ENCODE measurements around the gene MDFI. TPM values are rescaled to one million over a fixed set of nuclear protein-coding genes. Genes with fewer than 3 reads are reported as not detected.

The MDFI gene
- total RNA-seq, 1 experiment from 2014 or later, result 19.4 TPM

DNA sequence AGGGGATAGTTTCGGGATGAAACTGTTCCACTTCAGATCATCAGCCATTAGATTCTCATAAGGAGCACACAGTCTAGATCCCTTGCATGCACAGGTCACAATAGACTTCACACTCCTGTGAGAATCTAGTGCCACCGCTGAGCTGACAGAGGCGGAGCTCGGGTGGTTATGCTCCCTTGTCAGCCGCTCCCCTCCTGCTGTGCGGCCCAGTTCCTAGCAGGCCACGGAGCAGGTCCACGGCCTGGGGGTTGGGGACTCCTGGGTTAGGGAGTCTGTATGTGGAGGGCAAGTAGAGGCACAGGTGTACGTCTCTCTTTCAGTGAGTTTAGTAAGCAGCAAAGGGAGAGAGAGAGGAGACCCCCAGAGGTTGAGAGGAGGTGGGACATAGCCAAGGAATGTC lies 30.5 kb upstream of the MDFI start:
- BruUV-seq (replicated peaks), result no TSS peak
- Histone ChIP-seq H3K4me3 (no peak overlapping the region), H3F3A (ENCODE audit: insufficient read depth, low read depth) (peaks cover under 1% of the 10 kb centered on the region; the same call in 1 of the 2 replicates), H3K27ac (no peak overlapping the region), H3K9me3 (ENCODE audit: insufficient read depth, low read depth) (no peaks in the 10 kb centered on the region), H3K27me3 (ENCODE audit: insufficient read depth, low read depth) (no peaks in the 10 kb centered on the region), H3K4me2 (no peak overlapping the region), H3K9me2 (ENCODE audit: insufficient read depth) (no peaks in the 10 kb centered on the region), H3K4me1 (replicated peaks; ENCODE audit: insufficient read depth) (no peaks in the 10 kb centered on the region), H3K79me2 (ENCODE audit: low read depth) (no peaks in the 10 kb centered on the region), H4K20me1 (ENCODE audit: insufficient read depth) (no peaks in the 10 kb centered on the region), H2AFZ (no peak overlapping the region), H3K36me3 (ENCODE audit: low read depth) (no peaks in the 10 kb centered on the region)
- intact Hi-C loops (cut with micrococcal nuclease; ENCODE audit: unreplicated experiment), result no loop called here
- TF ChIP-seq, protein P1, sequence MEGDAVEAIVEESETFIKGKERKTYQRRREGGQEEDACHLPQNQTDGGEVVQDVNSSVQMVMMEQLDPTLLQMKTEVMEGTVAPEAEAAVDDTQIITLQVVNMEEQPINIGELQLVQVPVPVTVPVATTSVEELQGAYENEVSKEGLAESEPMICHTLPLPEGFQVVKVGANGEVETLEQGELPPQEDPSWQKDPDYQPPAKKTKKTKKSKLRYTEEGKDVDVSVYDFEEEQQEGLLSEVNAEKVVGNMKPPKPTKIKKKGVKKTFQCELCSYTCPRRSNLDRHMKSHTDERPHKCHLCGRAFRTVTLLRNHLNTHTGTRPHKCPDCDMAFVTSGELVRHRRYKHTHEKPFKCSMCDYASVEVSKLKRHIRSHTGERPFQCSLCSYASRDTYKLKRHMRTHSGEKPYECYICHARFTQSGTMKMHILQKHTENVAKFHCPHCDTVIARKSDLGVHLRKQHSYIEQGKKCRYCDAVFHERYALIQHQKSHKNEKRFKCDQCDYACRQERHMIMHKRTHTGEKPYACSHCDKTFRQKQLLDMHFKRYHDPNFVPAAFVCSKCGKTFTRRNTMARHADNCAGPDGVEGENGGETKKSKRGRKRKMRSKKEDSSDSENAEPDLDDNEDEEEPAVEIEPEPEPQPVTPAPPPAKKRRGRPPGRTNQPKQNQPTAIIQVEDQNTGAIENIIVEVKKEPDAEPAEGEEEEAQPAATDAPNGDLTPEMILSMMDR (conservative IDR thresholded peaks at IDR 0.05), result no peak
- TF ChIP-seq EZH2 (IDR thresholded peaks at IDR 0.05; ENCODE audit: low read depth), result no peak
- no peak for DNase-seq
- ChIA-PET POLR2A (ENCODE audit: unreplicated experiment) (interaction anchor here (0.6 kb wide), 1 partner anchor 11 kb away, joined by 5 read pairs; no protein-coding TSS in a partner anchor), CTCF (no interaction called here)

DNA sequence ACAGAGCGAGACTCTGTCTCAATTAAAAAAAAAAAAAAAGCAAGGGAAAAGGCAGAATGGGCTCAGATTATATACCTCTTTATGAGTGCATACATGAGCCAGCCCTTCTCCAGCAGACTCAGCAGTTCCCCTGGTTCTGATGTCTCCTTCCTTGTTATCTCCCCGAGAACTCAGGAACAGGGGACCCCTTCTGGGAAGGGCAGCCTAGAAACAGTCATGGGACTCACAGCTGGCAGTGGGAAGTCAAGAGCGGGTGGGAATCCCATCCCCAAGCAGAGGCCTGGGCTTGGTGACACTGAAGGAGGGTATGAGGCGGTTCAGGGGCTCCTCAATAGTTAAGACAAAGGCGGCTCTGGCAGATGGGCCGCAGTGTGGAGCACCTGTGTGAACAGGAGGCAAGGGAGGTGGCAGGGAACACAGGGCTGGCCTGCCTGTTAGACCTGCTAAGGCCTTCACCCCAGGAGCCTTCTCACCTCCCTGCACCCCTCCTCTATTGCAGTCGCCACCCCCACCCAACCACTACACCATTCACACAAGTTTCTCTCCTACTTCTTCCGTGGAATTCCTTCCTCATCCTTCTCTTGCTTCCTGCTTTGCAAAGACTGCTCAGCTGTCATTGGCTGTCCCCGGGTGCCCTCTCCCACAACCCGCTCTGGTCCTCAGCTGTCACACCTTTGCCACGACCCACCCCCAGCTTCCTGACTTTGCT lies 29.7 kb upstream of the MDFI start:
- Histone ChIP-seq H3K9me3 (ENCODE audit: insufficient read depth, low read depth) (no peaks in the 10 kb centered on the region), H4K20me1 (ENCODE audit: insufficient read depth) (no peaks in the 10 kb centered on the region), H3K79me2 (ENCODE audit: low read depth) (no peaks in the 10 kb centered on the region), H3K4me3 (no peak overlapping the region), H3K4me2 (no peak overlapping the region), H3F3A (ENCODE audit: insufficient read depth, low read depth) (no peaks in the 10 kb centered on the region), H3K36me3 (ENCODE audit: low read depth) (no peaks in the 10 kb centered on the region), H2AFZ (no peak overlapping the region), H3K9me2 (ENCODE audit: insufficient read depth) (no peaks in the 10 kb centered on the region), H3K4me1 (replicated peaks; ENCODE audit: insufficient read depth) (no peaks in the 10 kb centered on the region), H3K27ac (no peak overlapping the region), H3K27me3 (ENCODE audit: insufficient read depth, low read depth) (no peaks in the 10 kb centered on the region)
- ChIA-PET CTCF (no interaction called here), POLR2A (ENCODE audit: unreplicated experiment) (no interaction called here)
- DNase-seq, result no peak
- no TSS peak for BruUV-seq (replicated peaks)
- no peak for TF ChIP-seq EZH2 (IDR thresholded peaks at IDR 0.05; ENCODE audit: low read depth)
- TF ChIP-seq, protein P1 (conservative IDR thresholded peaks at IDR 0.05), result no peak
- intact Hi-C loops (cut with micrococcal nuclease; ENCODE audit: unreplicated experiment), result no loop called here

DNA sequence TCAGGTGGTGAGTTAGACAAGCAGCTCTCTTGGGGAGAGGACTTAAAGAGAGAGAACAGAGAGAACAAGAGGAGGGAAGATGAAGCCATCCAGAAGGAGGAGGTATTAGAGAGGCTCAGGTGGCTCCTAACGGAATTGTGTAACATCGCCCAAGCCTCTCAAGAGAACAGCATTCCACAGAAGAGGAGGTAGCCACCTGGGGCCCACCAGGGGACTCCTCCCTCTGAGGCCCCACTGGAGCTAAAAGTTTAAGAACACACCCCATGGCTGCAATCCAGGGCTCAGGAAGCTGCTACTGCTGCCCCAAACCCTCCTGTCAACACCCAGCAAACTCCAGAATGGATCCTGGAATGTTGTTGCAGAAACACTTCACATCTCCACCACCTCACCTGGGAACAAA lies 23.6 kb upstream of the MDFI start:
- POLR2A ChIA-PET (ENCODE audit: unreplicated experiment), result no interaction called here
- no TSS peak for BruUV-seq (replicated peaks)

More for the DNA sequence above, 23.6 kb upstream of the MDFI start:
- no peak overlapping the region for H3K27ac ChIP-seq
- CTCF ChIA-PET, result no interaction called here
- no peaks in the 10 kb centered on the region for H3F3A ChIP-seq (ENCODE audit: insufficient read depth, low read depth)
- H3K4me3 ChIP-seq, result no peak overlapping the region
- H3K9me2 ChIP-seq (ENCODE audit: insufficient read depth), result no peaks in the 10 kb centered on the region
- intact Hi-C loops (cut with micrococcal nuclease; ENCODE audit: unreplicated experiment), result no loop called here
- no peaks in the 10 kb centered on the region for H3K9me3 ChIP-seq (ENCODE audit: insufficient read depth, low read depth)
- no peaks in the 10 kb centered on the region for H3K27me3 ChIP-seq (ENCODE audit: insufficient read depth, low read depth)
- TF ChIP-seq EZH2 (IDR thresholded peaks at IDR 0.05; ENCODE audit: low read depth), result no peak
- TF ChIP-seq, protein P1 (conservative IDR thresholded peaks at IDR 0.05), result no peak
- H3K4me2 ChIP-seq, result no peak overlapping the region
- H4K20me1 ChIP-seq (ENCODE audit: insufficient read depth), result no peaks in the 10 kb centered on the region
- H3K4me1 ChIP-seq (replicated peaks; ENCODE audit: insufficient read depth), result no peaks in the 10 kb centered on the region
- H2AFZ ChIP-seq, result no peak overlapping the region
- no peaks in the 10 kb centered on the region for H3K36me3 ChIP-seq (ENCODE audit: low read depth)
- no peaks in the 10 kb centered on the region for H3K79me2 ChIP-seq (ENCODE audit: low read depth)
- DNase-seq, result no peak

Data from PC-9 (cell line).